NCI-H1417 treated with DMSO at 0.1 percent for 48 hours (cell line): Measurements from ENCODE around the gene SLC25A51.
"Not testable (repeated sequence)": the region's sequence is repeated elsewhere in the genome, so short reads cannot be mapped to it uniquely, and the experiment has no call there.

Experiments used
- DNase-seq: peaks from one replicate; lab custom pipeline; 2025; lab: John Stamatoyannopoulos, UW

SLC25A51 gene

DNA sequence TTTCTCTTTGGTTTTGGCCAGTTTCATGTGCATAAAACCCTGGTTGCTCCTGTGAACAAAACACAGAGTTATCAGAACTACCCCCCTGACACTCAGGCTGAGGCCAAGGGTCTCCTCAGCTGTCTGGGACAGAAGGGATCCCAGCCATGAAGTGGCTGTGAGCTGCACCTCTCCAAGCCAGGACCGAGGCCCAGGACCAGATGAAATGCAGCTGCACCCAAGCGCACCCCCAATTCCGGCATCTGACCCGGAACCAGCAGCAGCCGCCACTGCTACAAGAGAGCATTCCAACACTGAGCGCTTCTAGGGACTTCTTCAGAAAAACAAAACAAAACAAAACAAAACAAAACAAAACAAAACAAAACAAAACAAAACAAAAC is 16.0 kb upstream of the SLC25A51 start:
- DNase-seq, result no peak

DNA sequence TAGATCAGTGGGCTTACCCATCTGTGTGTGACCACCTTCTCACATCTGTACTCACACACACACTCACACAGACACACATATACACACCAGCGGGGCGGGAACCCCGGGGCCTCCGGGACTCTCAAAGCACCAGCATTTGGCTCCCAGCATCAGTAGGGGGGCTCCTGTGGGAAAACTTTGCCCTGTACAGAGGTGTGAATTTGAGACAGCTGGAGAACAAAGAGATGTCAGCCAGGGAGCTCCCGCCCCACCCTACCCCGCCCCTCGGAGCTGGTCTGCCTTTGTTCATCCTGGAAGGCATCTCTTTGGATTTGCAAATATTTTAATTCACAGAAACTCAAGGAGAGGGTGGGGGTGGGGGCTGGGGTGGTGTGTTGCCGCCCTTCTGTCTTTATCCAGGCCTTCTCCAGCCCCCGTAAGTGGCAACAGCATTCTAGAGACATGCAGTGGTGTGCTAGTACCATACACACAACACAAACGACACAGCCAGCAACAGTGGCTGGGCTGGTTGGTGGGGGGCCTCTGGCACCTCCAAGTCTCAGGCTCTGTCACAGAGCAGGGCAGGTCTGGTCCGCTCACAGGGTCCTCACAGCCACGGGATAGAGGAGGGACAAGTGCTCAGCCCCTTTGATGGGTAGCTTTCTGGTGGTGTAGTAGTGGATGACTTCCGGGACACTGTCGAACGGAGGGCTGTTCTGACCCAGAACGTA is 15.5 kb upstream of the SLC25A51 start:
- no peak for DNase-seq

DNA sequence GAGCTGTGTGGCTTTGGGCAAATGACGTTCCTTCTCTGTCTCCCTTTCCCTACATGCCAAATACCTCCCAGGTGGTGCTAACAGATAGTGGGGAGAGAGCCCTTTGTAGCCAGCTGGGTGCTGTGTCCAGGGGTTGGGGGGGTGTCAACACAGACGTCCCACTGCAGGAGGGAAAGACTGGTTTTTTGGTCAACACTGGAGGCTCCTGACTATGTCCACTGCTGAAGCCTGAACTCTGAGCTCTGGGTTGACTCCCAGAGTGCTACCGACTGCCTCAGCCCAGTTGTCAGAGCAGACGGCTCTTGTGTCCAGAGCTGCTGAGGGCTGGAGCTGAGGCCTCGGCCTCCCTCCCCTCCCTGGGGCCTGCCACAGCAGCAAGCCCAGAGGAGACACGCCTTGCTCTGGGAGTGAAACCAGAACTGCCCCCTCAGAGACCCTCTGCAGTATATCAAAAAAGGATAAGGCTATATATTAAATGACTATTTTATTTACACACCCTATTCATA is 14.8 kb upstream of the SLC25A51 start:
- no peak for DNase-seq

DNA sequence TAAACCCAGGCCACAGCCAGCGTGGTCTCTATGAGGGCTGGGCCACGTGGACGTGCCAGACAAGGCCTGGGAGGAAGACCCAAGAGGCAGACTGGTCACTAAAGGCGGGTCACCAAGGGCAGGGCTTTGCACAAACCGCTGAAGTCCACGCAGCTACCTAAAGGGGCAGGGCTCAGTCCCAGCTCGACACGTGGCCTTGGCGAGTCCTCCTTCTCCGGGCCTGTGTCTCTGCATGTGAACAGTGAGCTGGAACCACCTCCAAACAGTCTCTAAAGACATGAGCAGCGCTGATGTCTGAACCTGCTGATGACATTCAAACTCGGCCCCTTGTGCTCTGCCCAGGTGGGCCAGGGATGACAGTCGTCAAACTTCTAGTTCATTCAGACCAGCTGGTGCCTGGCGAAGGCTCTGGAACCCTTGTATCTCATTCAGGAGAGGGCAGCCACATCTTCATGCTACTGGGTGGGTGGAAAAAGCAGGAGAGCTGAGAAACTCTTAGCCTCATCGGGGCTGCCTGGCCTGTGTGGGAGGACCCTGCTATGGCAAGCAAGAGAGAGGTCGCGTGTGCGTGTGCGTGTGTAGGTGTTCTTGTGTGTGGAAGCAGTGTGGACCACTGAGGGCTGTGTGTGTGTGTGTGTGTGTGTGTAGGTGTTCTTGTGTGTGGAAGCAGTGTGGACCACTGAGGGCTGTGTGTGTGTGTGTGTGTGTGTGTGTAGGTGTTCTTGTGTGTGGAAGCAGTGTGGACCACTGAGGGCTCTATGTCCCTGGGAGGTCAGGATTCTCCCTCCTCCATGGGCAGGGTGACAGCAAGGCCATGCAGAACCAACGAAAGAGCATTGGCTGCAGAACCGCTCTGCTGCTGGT is 14.1 kb upstream of the SLC25A51 start:
- no peak for DNase-seq

DNA sequence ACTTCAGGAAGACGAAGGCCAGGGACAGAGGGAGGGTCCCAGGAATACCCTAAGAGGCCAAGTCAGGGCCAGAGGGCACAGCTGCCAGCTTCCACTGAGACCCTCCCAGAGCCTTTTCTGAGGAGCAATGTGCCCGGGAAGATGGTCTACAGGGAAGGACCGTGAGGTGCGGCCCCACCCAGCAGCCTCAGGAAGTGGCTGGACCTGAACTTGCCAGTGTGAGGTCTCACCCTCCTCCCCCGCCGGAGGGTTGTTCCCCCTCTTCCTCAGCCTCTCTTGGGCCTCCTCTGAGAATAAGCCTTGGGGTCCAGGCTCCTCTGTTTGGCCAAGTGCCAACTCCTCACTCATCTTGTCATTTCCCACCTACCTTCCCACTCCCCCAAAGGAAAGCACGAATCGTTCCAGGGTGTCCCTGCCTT is 13.4 kb upstream of the SLC25A51 start:
- no peak for DNase-seq

DNA sequence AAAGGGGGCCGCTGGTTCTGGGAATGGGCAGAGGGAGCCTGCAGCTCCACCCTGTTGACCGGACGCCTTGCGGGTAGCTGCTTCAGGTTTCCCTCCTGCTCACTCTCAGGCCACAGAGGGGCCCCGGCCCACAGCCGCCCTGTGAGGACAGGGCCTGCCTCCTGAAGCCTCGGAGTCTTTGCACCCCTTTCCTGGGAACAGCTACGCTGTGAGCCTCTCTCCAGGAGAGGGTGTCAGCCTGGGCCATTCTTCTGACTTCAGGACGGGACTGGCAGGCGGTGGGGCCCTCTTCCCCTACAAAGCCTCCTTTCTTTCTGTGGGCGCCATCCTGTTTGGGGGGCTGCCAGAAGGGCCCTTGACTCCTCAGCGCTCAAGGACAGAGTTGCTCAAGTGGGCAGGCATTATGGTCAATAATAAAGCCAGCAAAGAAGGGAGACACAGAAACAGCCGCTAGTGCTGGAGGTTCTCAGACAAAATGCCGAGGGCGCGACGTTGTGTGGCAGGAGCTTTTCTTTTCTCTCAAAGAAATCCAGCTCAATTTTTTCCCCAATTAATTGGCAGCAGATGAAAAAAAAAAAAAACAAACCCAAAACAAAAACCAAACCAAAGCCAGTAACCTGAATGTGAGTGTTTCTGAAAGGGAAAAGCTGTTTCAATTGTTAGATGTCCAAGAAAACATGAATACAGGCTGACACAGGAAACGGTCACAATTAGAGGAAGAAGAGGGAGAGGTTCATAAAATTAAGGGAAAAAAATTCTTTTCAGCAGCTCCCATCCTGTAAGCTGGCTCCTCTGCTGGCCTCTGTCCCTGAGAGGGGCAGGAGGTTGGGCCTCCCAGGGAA is 12.8 kb upstream of the SLC25A51 start:
- no peak for DNase-seq

DNA sequence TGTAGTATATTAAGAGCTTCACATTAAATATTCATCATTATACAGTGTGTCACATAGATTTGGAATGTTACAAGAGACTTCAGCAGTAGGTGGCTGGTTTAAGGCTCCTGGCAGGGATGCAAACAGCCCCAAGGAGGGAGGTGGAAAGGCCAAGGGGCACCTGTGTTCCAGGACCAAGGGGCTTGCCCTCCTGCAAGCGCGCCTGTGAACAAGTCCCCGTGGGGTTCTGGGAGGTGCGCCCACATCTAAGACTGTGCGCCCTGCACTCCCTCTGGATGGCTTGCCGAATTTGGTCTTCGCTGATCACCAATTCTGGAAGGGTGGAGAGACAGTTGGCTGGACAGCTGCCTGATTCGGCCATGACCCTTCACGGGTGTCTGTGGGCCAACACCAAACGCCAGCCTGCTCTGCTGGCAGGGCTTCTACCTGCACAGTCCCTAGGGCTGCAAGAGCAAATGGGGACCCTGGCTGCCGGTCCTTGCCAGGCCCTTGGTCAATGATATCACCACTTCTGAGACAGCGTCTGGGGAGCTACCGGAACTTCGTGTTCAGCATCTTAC is 12.1 kb upstream of the SLC25A51 start:
- DNase-seq, result no peak

DNA sequence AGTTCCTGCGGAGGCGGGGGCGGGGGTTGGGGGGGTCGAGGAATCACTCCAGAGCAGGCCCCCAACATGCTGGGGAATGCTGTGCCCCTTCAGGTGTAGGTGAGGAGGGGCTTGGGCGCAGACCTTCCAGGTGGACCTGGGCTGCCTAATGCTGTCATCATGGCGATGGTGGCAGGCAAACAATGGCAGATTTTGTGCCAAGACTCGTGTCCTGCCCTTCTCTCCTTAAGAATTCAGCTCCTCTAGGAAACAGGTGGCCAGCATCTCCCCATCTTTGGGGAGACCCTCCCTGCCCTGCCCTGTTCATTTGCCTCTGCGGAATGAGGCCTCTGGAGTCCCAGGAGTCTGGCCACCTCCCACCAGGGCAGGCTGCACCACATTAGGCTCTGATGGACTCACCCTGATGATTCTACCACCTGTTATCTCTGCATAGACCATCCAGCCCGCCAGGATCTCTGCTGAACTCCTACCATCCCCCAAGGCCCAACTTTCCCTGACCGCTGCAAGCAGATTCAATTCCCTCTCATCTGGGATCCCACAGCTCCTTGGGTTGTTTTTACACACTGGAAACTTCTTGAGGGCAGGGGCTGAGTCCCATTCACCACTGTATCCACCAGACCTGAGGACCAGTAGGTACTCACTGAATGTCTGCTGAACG is 10.9 kb upstream of the SLC25A51 start:
- no peak for DNase-seq

DNA sequence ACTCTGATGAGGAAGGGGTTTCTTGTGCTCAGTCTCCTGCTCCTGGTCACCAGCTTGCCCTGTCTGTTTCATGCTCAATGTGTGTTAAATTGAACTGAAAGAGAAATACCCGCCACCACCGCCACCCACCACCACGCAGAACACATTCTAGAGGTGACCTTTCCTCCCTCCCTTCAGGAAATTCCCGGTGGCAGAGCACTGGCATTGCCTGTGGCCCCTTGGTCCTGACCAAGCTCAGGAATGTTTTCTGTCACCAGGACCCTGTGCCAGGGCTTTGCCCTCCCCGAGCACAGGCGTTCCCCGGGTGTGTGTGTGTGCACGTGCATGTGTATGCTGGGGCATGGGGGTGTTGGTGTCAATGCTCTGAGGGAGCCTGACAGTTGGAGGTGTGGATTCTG is 10.2 kb upstream of the SLC25A51 start:
- no peak for DNase-seq

DNA sequence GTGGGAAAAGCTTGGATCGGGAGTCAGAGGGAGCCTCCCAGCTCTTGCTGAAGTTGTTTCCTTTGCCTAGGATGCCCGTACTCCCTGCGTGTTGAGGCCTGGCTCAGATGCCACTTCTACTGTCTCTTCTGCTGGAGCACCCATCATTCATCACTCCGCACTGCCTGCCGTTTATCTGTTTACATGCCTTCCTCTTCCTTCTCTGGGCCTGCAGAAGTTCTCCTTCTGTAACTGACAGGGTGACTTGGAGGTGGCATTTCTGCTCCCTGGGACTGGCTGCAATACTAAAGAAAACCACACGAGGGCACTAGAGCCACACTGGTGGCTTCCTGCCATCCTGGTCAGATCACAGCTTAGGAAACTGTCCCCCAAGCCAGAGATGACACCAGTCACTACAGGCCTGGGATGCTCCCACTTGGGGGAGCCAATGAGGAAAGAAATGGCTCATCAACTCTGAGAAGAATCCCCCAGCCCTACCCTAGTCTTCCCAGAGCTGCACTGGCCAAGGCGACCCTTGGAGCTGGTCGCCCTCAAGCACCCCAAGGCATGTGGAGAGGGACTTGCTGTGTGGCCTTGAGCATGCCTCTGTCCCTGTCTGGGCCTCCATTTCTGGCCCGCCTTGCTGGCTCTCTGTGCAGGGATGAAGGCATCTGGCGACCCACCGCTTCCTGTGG is 9.7 kb upstream of the SLC25A51 start:
- peak; percentile 40 for DNase-seq

DNA sequence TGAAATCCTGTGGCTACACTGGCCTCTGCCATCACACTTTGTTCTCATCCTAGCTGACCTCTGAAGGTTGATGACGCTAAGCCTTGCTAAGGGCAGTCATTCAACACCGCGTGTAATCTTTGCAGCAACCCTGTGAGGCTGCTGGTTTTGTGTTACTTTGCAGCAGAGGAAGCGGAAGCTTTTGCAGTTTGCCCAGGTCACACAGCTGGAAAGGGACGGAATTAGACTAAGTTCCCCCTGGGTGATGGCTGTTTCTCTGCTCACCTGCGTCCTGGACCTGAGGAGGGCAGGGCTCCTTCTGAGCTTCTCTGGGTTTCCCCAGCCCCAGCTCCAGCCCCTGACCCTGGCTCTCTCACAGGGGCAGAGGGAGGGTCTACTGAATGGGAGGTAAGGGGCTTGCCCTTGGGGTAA is 7.3 kb upstream of the SLC25A51 start:
- DNase-seq, result no peak

DNA sequence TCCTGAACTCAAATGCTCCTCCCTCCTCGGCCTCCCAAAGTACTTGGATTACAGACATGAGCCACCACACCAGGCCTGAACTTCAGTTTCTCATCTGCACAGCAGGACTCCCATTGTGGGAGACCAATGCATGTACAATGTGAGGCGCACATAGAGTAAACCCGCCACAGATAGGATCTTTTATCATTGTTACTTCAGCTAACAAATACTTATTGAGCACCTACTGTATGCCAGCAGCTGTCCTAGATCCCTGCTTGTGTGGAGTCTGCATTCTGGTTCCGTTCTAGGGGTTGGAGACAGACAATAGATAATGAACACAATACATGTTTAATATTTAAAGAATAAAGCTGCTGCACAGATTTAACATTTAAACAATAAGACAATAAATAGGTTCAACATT is 6.3 kb upstream of the SLC25A51 start:
- DNase-seq, result no peak

DNA sequence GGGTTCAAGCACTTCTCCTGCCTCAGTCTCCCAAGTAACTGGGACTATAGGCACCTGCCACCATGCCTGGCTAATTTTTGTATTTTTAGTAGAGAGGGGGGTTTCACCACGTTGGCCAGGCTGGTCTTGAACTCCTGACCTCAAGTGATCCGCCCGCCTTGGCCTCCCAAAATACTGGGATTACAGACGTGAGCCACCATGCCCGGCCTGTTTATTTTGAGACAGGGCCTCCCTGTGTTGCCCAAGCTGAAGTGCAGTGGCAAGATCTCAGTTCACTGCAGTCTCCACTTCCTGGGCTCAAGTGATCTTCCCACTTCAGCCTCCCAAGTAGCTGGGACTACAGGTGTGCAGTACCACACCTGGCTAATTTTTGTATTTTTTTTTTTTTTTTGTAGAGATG is 5.9 kb upstream of the SLC25A51 start:
- DNase-seq, result not testable (repeated sequence)

DNA sequence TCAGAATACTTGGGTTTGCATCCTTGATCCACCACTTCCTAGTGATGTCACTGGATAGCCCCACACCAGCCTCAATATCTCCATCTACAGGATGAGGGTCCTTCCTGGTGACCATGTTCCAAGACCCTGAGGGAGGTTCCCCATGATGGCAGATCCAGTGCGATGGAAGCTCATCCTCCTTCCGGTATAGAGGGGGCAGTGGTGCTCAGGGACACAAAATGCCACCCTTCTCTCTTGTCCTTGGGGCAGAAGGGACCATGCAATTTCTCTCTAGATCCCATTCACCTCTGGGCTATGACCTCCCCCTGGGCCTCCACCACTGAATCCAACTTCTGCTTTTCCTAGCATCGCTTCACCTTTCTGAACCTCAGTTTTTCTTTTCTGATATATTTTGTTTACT is 5.4 kb upstream of the SLC25A51 start:
- DNase-seq, result no peak

DNA sequence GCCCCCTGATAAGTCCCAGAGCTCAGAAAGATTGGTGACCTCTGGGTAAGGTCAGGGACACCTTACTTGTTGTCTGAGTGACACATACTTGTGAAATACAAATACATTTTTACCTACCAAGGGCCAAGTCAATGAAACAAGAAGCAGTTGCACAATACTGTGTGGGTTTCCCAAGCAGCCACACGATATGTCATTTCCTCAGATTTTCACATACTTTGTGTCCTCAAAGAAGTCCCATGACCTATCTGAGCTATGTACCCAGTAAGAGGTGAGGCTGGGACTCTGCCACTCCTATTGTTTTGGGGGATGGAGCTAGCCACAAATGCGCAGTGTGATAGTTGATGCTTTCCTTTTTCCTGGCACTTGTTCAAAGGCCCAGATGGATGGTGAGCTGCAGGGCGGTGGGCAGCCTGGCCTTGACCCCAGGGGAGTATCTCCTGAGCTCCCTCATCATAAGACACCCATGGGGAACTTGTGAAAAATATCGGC is 4.8 kb upstream of the SLC25A51 start:
- no peak for DNase-seq

DNA sequence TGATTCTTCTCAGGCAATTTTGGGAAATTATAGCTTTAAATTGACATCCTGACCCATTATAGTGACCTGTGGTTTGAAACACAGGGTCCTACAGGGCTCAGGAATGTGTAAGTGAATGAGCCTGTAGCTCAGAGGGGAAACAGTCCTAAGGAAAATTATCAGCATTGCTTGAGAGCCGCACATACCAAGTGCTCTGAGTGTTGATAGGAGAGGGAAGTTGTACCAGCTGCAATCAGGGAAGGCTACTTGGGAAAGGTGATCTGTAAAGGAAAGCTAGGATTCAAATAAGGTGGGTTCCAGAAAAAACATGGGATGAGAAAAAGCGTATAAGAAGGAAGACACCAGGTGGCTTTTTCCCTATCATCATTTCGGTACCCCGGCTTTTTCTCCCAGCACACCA is 4.4 kb upstream of the SLC25A51 start:
- no peak for DNase-seq

DNA sequence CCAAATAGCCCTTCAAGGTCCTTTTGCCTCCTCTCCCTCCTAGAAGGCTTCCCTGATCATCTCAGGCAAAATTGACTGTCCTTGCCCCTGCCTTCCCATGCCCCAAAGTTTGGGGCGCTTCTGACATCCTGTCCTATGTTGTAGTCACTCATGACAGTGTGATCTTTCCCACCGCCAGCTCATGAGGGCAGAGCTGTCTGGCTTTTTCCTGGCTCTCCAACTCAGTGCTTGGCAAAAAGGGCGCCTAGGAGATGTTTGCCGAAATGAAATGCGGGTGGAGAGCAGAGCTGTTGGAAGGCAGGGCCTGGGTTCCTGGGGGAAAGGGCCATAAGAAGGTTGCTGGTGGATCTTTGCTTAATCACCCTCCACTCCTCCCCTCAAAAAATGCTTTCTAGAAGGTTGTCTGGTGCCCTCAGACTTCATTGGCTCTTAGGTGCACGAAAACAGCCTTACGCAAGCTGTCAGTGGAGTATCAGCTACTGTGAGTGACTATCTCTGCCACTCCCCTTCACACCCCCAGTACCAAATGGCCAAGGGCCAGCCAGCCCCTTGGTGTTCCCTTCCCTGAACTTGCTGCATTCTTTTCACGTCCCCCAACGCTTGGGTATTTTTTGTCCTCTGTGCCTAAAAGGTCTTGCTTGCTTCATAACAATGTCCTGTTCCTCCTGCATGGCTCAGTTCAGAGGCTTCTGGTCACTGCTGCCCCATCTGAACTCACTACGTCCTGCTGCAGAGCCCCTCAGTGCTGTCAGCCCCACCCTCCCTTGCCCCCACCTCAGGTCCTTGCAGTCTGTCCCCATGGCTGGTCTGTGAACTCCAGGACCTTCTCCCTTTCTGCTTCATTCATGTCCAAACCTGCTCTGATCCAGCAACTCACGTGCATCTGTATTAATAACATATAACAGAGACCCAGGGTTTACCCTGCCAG is 2.6 kb upstream of the SLC25A51 start:
- DNase-seq, result no peak

DNA sequence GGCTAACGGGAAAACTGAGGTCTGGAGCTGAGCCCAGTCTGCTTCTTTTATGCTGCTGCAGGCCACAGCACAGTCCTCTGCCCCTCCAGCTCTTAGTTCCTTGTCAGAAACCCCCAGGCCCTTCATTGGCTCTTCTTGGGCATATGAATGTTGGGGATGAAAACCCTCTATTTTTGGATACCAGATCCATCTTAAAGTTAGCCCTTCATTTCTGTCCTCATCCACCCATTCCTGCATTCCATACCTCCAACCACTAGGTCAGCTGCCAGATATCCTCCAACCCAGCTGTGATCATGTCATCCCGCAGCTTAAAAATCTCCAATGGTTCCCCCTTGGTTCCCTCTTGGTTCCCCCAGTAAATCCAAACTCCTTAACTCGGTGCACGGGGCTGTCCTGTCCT is 1.8 kb upstream of the SLC25A51 start:
- DNase-seq, result no peak

DNA sequence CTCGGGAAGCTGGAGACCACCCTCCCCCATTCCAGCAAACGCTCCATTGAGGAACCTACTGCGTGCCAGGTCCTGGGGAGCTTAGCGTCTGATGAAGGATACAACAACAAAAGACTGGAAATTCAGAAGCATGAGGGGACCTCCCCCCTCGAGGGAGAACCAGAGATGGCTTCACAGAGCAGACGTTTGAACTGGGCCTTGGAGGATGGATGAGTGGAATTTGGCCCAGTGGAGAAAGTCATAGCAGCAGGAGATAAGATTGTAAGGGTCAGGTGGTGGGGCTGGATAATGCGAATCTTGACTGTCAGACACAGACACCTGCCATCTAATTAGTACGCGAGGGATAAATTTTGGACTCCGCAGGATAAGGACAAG is 1.2 kb upstream of the SLC25A51 start:
- no peak for DNase-seq
